Measurements from ENCODE around the gene DNAJB14. TPM values are rescaled to one million over a fixed set of nuclear protein-coding genes. Genes with fewer than 3 reads are reported as not detected.

DNAJB14 gene
- total RNA-seq, 1 donor from 2014 or later: 35.9 TPM

DNA sequence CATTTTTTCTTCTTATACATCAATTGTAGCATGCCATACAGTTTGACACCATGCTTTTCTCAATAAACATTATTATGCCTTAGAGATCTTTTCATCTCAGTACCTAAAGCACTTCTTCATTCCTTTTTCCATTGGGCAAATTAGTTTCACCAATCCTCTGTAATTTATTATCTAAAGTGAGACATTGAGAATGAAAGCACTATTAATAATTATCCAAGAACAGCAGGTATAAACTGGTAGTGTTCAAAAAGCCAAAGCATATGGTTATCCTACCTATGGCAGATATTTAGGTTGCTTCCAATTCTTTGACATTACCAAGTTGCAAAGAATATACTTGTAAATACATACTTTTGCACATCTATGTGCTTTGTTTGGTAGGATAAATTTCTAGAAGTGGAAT is 67.8 kb downstream of the DNAJB14 start:
- Mint-ChIP-seq H3K27me3 (ENCODE audit: unreplicated experiment) (no peaks in the 10 kb centered on the region), H3K27ac (ENCODE audit: unreplicated experiment) (no peak overlapping the region), H3K4me3 (ENCODE audit: unreplicated experiment) (no peak overlapping the region), H3K9me3 (ENCODE audit: unreplicated experiment) (no peaks in the 10 kb centered on the region), H3K4me1 (ENCODE audit: low read depth, unreplicated experiment) (no peaks in the 10 kb centered on the region), H3K36me3 (ENCODE audit: unreplicated experiment) (no peaks in the 10 kb centered on the region)
- no peak for TF ChIP-seq CTCF (IDR thresholded peaks at IDR 0.05; ENCODE audit: partially characterized antibody, unreplicated experiment)
- DNase-seq: no peak

GRCh38 chr4:99876946-99877345 is 69.5 kb downstream of the DNAJB14 start:
- Mint-ChIP-seq H3K36me3 (ENCODE audit: unreplicated experiment) (no peaks in the 10 kb centered on the region), H3K27me3 (ENCODE audit: unreplicated experiment) (no peaks in the 10 kb centered on the region), H3K9me3 (ENCODE audit: unreplicated experiment) (no peaks in the 10 kb centered on the region), H3K4me1 (ENCODE audit: low read depth, unreplicated experiment) (no peaks in the 10 kb centered on the region), H3K4me3 (ENCODE audit: unreplicated experiment) (no peak overlapping the region), H3K27ac (ENCODE audit: unreplicated experiment) (no peak overlapping the region)
- no peak for DNase-seq
- TF ChIP-seq CTCF (IDR thresholded peaks at IDR 0.05; ENCODE audit: partially characterized antibody, unreplicated experiment): no peak

DNA sequence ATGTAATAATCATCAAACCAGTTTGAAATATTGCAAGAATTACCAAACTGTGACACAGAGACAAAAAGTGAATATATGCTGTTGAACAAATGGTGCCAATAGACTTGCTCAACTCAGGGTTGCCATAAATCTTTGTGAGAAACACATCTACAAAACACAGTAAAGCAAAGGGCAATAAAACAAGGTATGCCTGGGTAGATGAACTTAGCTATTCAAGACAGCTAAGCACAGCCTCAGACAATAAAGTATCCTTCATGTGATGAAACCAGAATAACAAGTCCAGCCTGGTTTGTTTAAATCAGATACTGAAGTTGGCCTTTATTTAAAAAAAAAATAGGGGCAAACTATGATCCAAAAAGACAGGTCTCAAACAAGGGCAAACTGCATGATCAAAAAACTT is 71.3 kb downstream of the DNAJB14 start:
- Mint-ChIP-seq H3K4me3 (ENCODE audit: unreplicated experiment) (no peak overlapping the region), H3K4me1 (ENCODE audit: low read depth, unreplicated experiment) (no peaks in the 10 kb centered on the region), H3K27ac (ENCODE audit: unreplicated experiment) (no peak overlapping the region), H3K27me3 (ENCODE audit: unreplicated experiment) (no peaks in the 10 kb centered on the region), H3K9me3 (ENCODE audit: unreplicated experiment) (no peaks in the 10 kb centered on the region), H3K36me3 (ENCODE audit: unreplicated experiment) (no peaks in the 10 kb centered on the region)
- TF ChIP-seq CTCF (IDR thresholded peaks at IDR 0.05; ENCODE audit: partially characterized antibody, unreplicated experiment): no peak
- no peak for DNase-seq

DNA sequence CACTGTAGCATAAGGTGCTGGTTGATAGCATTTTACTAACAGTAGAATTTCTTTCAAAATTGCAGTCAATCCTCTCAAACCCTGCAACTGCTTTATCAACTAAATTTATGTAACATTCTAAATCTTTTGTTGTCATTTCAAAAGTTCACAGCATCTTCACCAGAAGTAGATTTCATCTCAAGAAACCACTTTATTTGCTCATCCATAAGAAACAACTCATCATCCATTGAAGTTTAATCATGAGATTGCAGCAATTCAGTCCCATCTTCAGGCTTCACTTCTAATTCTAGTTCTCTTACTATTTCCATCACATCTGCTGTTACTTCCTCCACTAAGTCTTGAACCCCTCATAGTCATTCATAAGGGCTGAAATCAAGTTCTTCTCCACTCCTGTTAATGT is 73.8 kb downstream of the DNAJB14 start:
- H3K4me3 Mint-ChIP-seq (ENCODE audit: unreplicated experiment): no peak overlapping the region
- no peak overlapping the region for H3K27ac Mint-ChIP-seq (ENCODE audit: unreplicated experiment)
- no peak for DNase-seq
- H3K4me1 Mint-ChIP-seq (ENCODE audit: low read depth, unreplicated experiment): no peaks in the 10 kb centered on the region
- no peaks in the 10 kb centered on the region for H3K9me3 Mint-ChIP-seq (ENCODE audit: unreplicated experiment)
- no peak for TF ChIP-seq CTCF (IDR thresholded peaks at IDR 0.05; ENCODE audit: partially characterized antibody, unreplicated experiment)
- H3K36me3 Mint-ChIP-seq (ENCODE audit: unreplicated experiment): no peaks in the 10 kb centered on the region
- H3K27me3 Mint-ChIP-seq (ENCODE audit: unreplicated experiment): no peaks in the 10 kb centered on the region

GRCh38 chr4:99868126-99868596 is 78.3 kb downstream of the DNAJB14 start:
- no peaks in the 10 kb centered on the region for H3K27me3 Mint-ChIP-seq (ENCODE audit: unreplicated experiment)
- H3K4me1 Mint-ChIP-seq (ENCODE audit: low read depth, unreplicated experiment): no peaks in the 10 kb centered on the region
- H3K9me3 Mint-ChIP-seq (ENCODE audit: unreplicated experiment): no peaks in the 10 kb centered on the region
- no peak overlapping the region for H3K27ac Mint-ChIP-seq (ENCODE audit: unreplicated experiment)
- H3K36me3 Mint-ChIP-seq (ENCODE audit: unreplicated experiment): no peaks in the 10 kb centered on the region
- no peak overlapping the region for H3K4me3 Mint-ChIP-seq (ENCODE audit: unreplicated experiment)
- TF ChIP-seq CTCF (IDR thresholded peaks at IDR 0.05; ENCODE audit: partially characterized antibody, unreplicated experiment): no peak
- no peak for DNase-seq
